ENCODE data around the gene TXNRD2. TPM values are rescaled to one million over a fixed set of nuclear protein-coding genes. Genes with fewer than 3 reads are reported as not detected.

Gene TXNRD2
- total RNA-seq, 3 donors from 2014 or later (not counting 1 experiment from before 2014, with no cell fraction given), result 23.5 to 37.3 (median 24.4) TPM

- no peaks in the 10 kb centered on the region for H3K27me3 Mint-ChIP-seq (ENCODE audit: low read depth in 2 of 2)
- H3K36me3 Mint-ChIP-seq, result no peaks in the 10 kb centered on the region
- no peaks in the 10 kb centered on the region for H3K9me3 Mint-ChIP-seq
- Histone ChIP-seq H3K27ac (ENCODE audit: low read length) (peak overlapping the region; percentile 24), H3K27me3 (ENCODE audit: control insufficient read depth, insufficient read depth, low read length) (no peaks in the 10 kb centered on the region), H3K9me3 (ENCODE audit: control insufficient read depth, insufficient read depth, low read length) (no peaks in the 10 kb centered on the region), H3K36me3 (ENCODE audit: control insufficient read depth, insufficient read depth, low read length) (peaks cover 3% of the 10 kb centered on the region), H3K4me3 (ENCODE audit: low read length) (peak overlapping the region; percentile 21), H3K4me1 (ENCODE audit: control insufficient read depth, insufficient read depth, low read length) (peaks cover 34% of the 10 kb centered on the region)
- peak; percentile 74 to 84 (median 83) for ATAC-seq
- peak overlapping the region; percentile 51 to 72 for H3K27ac Mint-ChIP-seq
- 4% methylated on average over 32 of the region's 32 CpGs for whole genome bisulfite sequencing (ENCODE audit: insufficient coverage)
- H3K4me3 Mint-ChIP-seq, result peak overlapping the region; percentile 79
- no peak for TF ChIP-seq CTCF (IDR thresholded peaks at IDR 0.05)
- peak in 1 of 2 donors; percentile 90 for DNase-seq
- intact Hi-C loops (cut with micrococcal nuclease), result no loop called here
- peaks cover 12 to 17% of the 10 kb centered on the region in 2 donors for H3K4me1 Mint-ChIP-seq
Measured at GRCh38 chr22:19891317-19892256, 50.0 kb downstream of the TXNRD2 start.

- no peaks in the 10 kb centered on the region for H3K9me3 ChIP-seq (ENCODE audit: control insufficient read depth, insufficient read depth, low read length)
- Mint-ChIP-seq H3K36me3 (no peaks in the 10 kb centered on the region), H3K9me3 (no peaks in the 10 kb centered on the region), H3K4me1 (peaks cover 12 to 17% of the 10 kb centered on the region in 2 donors), H3K27me3 (ENCODE audit: low read depth in 2 of 2) (no peaks in the 10 kb centered on the region), H3K4me3 (no peak overlapping the region), H3K27ac (peak overlapping the region in 1 of 2 donors; percentile 72)
- DNase-seq, result peak in 1 of 2 donors; percentile 26
- H3K27me3 ChIP-seq (ENCODE audit: control insufficient read depth, insufficient read depth, low read length), result no peaks in the 10 kb centered on the region
- peaks cover 43% of the 10 kb centered on the region for H3K4me1 ChIP-seq (ENCODE audit: control insufficient read depth, insufficient read depth, low read length)
- intact Hi-C loops (cut with micrococcal nuclease), result no loop called here
- H3K4me3 ChIP-seq (ENCODE audit: low read length), result no peak overlapping the region
- no peak for ATAC-seq
- TF ChIP-seq CTCF (IDR thresholded peaks at IDR 0.05), result no peak
- H3K36me3 ChIP-seq (ENCODE audit: control insufficient read depth, insufficient read depth, low read length), result peaks cover 3% of the 10 kb centered on the region
- WGBS (ENCODE audit: insufficient coverage), result 81% methylated on average over 20 of the region's 20 CpGs
- no peak overlapping the region for H3K27ac ChIP-seq (ENCODE audit: low read length)
Measured at GRCh38 chr22:19890502-19891316, 50.9 kb downstream of the TXNRD2 start.

GRCh38 chr22:19889951-19890350 is 51.7 kb downstream of the TXNRD2 start:
- no peaks in the 10 kb centered on the region for H3K27me3 ChIP-seq (ENCODE audit: control insufficient read depth, insufficient read depth, low read length)
- intact Hi-C loops (cut with micrococcal nuclease), result no loop called here
- no peak overlapping the region for H3K27ac ChIP-seq (ENCODE audit: low read length)
- no peak for ATAC-seq
- no peaks in the 10 kb centered on the region for H3K9me3 Mint-ChIP-seq
- no peak overlapping the region for H3K27ac Mint-ChIP-seq
- peak in 1 of 2 donors; percentile 68 for DNase-seq
- H3K4me1 Mint-ChIP-seq, result peaks cover 12 to 17% of the 10 kb centered on the region in 2 donors
- no peaks in the 10 kb centered on the region for H3K27me3 Mint-ChIP-seq (ENCODE audit: low read depth in 2 of 2)
- peaks cover 44% of the 10 kb centered on the region for H3K4me1 ChIP-seq (ENCODE audit: control insufficient read depth, insufficient read depth, low read length)
- H3K4me3 Mint-ChIP-seq, result no peak overlapping the region
- no peak overlapping the region for H3K4me3 ChIP-seq (ENCODE audit: low read length)
- H3K36me3 Mint-ChIP-seq, result no peaks in the 10 kb centered on the region
- H3K9me3 ChIP-seq (ENCODE audit: control insufficient read depth, insufficient read depth, low read length), result no peaks in the 10 kb centered on the region
- TF ChIP-seq CTCF (IDR thresholded peaks at IDR 0.05), result no peak
- 91% methylated on average over 7 of the region's 9 CpGs for WGBS (ENCODE audit: insufficient coverage)
- H3K36me3 ChIP-seq (ENCODE audit: control insufficient read depth, insufficient read depth, low read length), result peaks cover 3% of the 10 kb centered on the region
